OCI-LY1 (cell line): ENCODE measurements around the gene CHRM5.

Source experiments
- H2AFZ ChIP-seq: fragments of 200-600 bp; sonication (generic), shearing (Covaris generic); 2 replicates; pipeline ENCODE4 v1.6.0; 2014; ENCODE audit warnings: antibody characterized with exemption, mild to moderate bottlenecking, low read length
- H3F3A ChIP-seq: fragments of 200-600 bp; sonication (generic), shearing (Covaris generic); 2 replicates; pipeline ENCODE4 v1.6.0; 2014; ENCODE audit warnings: mild to moderate bottlenecking, antibody characterized with exemption, low read length, moderate library complexity; ENCODE audit not compliant: insufficient read depth
- H3K27ac ChIP-seq: fragments of 200-600 bp; sonication (generic); 2 replicates; pipeline ENCODE4 v1.5.1; 2014; ENCODE audit warnings: low read length, mixed run types, mild to moderate bottlenecking, low read depth; ENCODE audit not compliant: poor library complexity, severe bottlenecking
- H3K27me3 ChIP-seq: fragments of 200-600 bp; sonication (generic); 2 replicates; pipeline ENCODE4 v1.6.0; 2014; ENCODE audit warnings: antibody characterized with exemption, mild to moderate bottlenecking, low read length, moderate library complexity; ENCODE audit not compliant: insufficient read depth
- H3K36me3 ChIP-seq: fragments of 200-600 bp; sonication (generic); 2 replicates; pipeline ENCODE4 v1.6.1; 2014; ENCODE audit warnings: mild to moderate bottlenecking, antibody characterized with exemption, low read length, moderate library complexity, mixed read lengths; ENCODE audit not compliant: insufficient read depth
- H3K4me1 ChIP-seq: fragments of 200-600 bp; sonication (generic); 2 replicates; pipeline ENCODE4 v1.5.1; 2014; ENCODE audit warnings: mild to moderate bottlenecking, low read length, moderate library complexity; ENCODE audit not compliant: insufficient read depth, severe bottlenecking
- H3K4me2 ChIP-seq: fragments of 200-600 bp; sonication (generic), shearing (Covaris generic); 2 replicates; pipeline ENCODE4 v1.6.1; 2014; ENCODE audit warnings: low read length
- H3K4me3 ChIP-seq: fragments of 200-600 bp; sonication (generic); 2 replicates; pipeline ENCODE4 v1.5.1; 2014; ENCODE audit warnings: low read length, low read depth, mild to moderate bottlenecking, mixed read lengths; ENCODE audit not compliant: poor library complexity, severe bottlenecking
- H3K79me2 ChIP-seq: fragments of 200-600 bp; shearing (Covaris generic); 2 replicates; pipeline ENCODE4 v1.6.1; 2016; ENCODE audit warnings: mixed run types, low read length, mixed read lengths; ENCODE audit not compliant: insufficient read depth
- H3K9ac ChIP-seq: fragments of 200-600 bp; sonication (generic), shearing (Covaris generic); 2 replicates; pipeline ENCODE4 v1.6.1; 2014; ENCODE audit warnings: mild to moderate bottlenecking, low read length, mixed read lengths
- H3K9me2 ChIP-seq: fragments of 200-600 bp; sonication (generic), shearing (Covaris generic); 2 replicates; pipeline ENCODE4 v1.6.1; 2014; ENCODE audit warnings: low read depth, mild to moderate bottlenecking, low read length, mixed read lengths
- H3K9me3 ChIP-seq: fragments of 200-600 bp; shearing (Covaris generic); 2 replicates; pipeline ENCODE4 v1.6.1; 2014; ENCODE audit warnings: low read length, mixed read lengths
- H4K20me1 ChIP-seq: fragments of 200-600 bp; sonication (generic), shearing (Covaris generic); 2 replicates; pipeline ENCODE4 v1.6.0; 2016; ENCODE audit warnings: mild to moderate bottlenecking, low read length; ENCODE audit not compliant: insufficient read depth
- EZH2 ChIP-seq: fragments of 200-600 bp; sonication (generic), shearing (Covaris generic); IDR thresholded peaks from 2 replicates; pipeline ENCODE4 v1.8.0; 2017; ENCODE audit warnings: borderline replicate concordance, mixed run types, mild to moderate bottlenecking, antibody characterized with exemption, low read length, moderate library complexity, mixed read lengths
- TF ChIP-seq, protein P1 (sequence below): fragments of 200-600 bp; sonication (generic), shearing (Covaris generic); IDR thresholded peaks from 2 replicates; pipeline ENCODE4 v1.5.1; 2017; ENCODE audit warnings: mild to moderate bottlenecking, antibody characterized with exemption, low read length, moderate library complexity, mixed read lengths

Gene CHRM5

DNA sequence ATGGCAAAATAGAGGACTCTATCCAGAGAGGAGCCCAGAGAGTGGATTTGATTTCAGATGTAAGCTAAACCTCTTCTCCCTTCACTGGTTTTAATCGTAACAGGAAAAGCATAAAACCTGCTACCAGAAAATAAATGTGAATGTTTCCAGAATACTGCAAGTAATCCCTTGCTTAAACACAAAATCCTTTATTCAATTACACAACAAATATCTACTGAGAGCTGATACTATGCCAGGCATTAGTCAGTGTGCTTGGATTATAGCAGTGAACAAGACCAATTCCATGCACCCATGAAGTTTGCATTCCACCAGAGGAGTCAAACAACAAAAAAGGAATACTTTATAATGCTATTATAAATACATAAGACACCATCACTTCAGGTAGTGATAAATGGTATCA, 55.6 kb downstream of the CHRM5 start:
- H3K9ac ChIP-seq, result no peak overlapping the region
- no peak overlapping the region for H3K4me3 ChIP-seq
- H3F3A ChIP-seq, result no peaks in the 10 kb centered on the region
- H3K4me1 ChIP-seq, result no peaks in the 10 kb centered on the region
- H3K9me2 ChIP-seq, result no peaks in the 10 kb centered on the region
- H3K27me3 ChIP-seq, result no peaks in the 10 kb centered on the region
- TF ChIP-seq, protein P1, sequence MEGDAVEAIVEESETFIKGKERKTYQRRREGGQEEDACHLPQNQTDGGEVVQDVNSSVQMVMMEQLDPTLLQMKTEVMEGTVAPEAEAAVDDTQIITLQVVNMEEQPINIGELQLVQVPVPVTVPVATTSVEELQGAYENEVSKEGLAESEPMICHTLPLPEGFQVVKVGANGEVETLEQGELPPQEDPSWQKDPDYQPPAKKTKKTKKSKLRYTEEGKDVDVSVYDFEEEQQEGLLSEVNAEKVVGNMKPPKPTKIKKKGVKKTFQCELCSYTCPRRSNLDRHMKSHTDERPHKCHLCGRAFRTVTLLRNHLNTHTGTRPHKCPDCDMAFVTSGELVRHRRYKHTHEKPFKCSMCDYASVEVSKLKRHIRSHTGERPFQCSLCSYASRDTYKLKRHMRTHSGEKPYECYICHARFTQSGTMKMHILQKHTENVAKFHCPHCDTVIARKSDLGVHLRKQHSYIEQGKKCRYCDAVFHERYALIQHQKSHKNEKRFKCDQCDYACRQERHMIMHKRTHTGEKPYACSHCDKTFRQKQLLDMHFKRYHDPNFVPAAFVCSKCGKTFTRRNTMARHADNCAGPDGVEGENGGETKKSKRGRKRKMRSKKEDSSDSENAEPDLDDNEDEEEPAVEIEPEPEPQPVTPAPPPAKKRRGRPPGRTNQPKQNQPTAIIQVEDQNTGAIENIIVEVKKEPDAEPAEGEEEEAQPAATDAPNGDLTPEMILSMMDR, result no peak
- TF ChIP-seq EZH2, result no peak
- no peaks in the 10 kb centered on the region for H3K79me2 ChIP-seq
- H2AFZ ChIP-seq, result no peak overlapping the region
- no peaks in the 10 kb centered on the region for H3K36me3 ChIP-seq
- H3K4me2 ChIP-seq, result no peak overlapping the region
- no peak overlapping the region for H3K27ac ChIP-seq
- no peaks in the 10 kb centered on the region for H4K20me1 ChIP-seq
- H3K9me3 ChIP-seq, result 0 out of 2 replicates have a peak, but pooled peaks cover 3% of the 10 kb centered on the region

DNA sequence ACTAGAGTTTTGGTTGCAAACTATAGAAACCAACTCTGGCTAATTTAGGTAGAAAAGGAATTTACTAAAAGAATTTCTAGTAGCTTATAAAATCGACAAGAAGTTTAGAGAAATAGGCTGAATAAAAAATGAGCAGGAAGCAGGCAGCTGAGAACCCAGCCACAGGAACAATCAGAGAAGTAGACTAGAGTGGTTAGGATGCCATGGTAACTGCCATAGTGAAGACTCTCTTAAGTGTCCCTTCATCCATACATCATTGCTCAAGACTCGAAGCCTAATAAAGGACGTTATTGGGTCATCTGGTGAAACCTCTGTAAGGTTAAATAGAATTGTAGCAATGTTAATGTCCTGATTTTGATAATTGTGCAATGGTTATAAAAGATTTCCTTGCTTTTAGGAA, 57.0 kb downstream of the CHRM5 start:
- 0 out of 2 replicates have a peak, but pooled peaks cover 3% of the 10 kb centered on the region for H3K9me3 ChIP-seq
- no peaks in the 10 kb centered on the region for H3K36me3 ChIP-seq
- H3K4me2 ChIP-seq, result no peak overlapping the region
- no peaks in the 10 kb centered on the region for H3K79me2 ChIP-seq
- H3K4me1 ChIP-seq, result no peaks in the 10 kb centered on the region
- no peaks in the 10 kb centered on the region for H4K20me1 ChIP-seq
- no peaks in the 10 kb centered on the region for H3F3A ChIP-seq
- no peak overlapping the region for H3K9ac ChIP-seq
- H3K27ac ChIP-seq, result no peak overlapping the region
- TF ChIP-seq, protein P1, result no peak
- no peak for TF ChIP-seq EZH2
- no peak overlapping the region for H3K4me3 ChIP-seq
- no peaks in the 10 kb centered on the region for H3K27me3 ChIP-seq
- no peaks in the 10 kb centered on the region for H3K9me2 ChIP-seq
- no peak overlapping the region for H2AFZ ChIP-seq

DNA sequence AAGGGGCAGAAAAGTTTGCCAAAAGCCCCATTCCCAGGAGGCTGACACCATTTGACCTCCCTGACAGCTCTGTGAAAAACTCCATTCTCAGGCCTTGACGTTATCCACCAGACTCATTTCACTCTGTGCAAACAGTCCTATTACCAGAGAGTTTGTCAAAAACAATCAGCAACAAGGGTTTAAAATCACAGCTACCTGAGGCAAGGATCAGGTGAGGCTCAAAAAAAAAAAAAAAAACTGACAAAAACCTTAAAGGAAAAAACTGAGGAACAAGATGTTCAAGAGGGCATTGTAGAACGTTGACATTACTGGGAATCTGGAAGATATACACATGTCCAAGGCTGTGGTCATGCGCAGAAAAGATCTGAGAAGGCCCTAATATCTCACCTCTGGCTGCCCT, 59.3 kb downstream of the CHRM5 start:
- TF ChIP-seq, protein P1, result no peak
- TF ChIP-seq EZH2, result no peak
- Histone ChIP-seq H3K9me2 (no peaks in the 10 kb centered on the region), H3K27ac (no peak overlapping the region), H3K4me2 (no peak overlapping the region), H3K79me2 (no peaks in the 10 kb centered on the region), H4K20me1 (no peaks in the 10 kb centered on the region), H2AFZ (no peak overlapping the region), H3K9ac (no peak overlapping the region), H3F3A (no peaks in the 10 kb centered on the region), H3K4me3 (no peak overlapping the region), H3K4me1 (no peaks in the 10 kb centered on the region), H3K27me3 (no peaks in the 10 kb centered on the region), H3K36me3 (no peaks in the 10 kb centered on the region), H3K9me3 (0 out of 2 replicates have a peak, but pooled peaks cover 3% of the 10 kb centered on the region)
